Heart right ventricle (tissue), 16 donors: ENCODE data around the gene DCUN1D3. TPM values are rescaled to one million over a fixed set of nuclear protein-coding genes. Genes with fewer than 3 reads are reported as not detected.

ENCODE experiments used
- ATAC-seq, 8 donors: fragments of 200-7000 bp; cut with Tn5 transposase; one replicate each; pipeline ENCODE4 v1.9.1; 2020; ENCODE audit warnings: mild to moderate bottlenecking in 8 of 8, moderate library complexity in 8 of 8, moderate number of reproducible peaks in 1 of 8
- DNase-seq, 2 donors: peaks; one replicate each; pipeline ENCODE4 v3.0.0-alpha.2; 2020
- H3K27ac ChIP-seq, 10 donors: fragments of 200-600 bp; sonication (generic) in 2 of 10; one replicate each; pipeline versions ENCODE4 v1.5.0 to v1.8.0; 2020 to 2022; ENCODE audit warnings: mild to moderate bottlenecking in 3 of 10
- H3K27me3 ChIP-seq, 7 donors: fragments of 200-600 bp; one replicate each; pipeline ENCODE4 v1.8.0; 2021 to 2022; ENCODE audit warnings: mild to moderate bottlenecking in 2 of 7
- H3K36me3 ChIP-seq, 9 donors: fragments of 200-600 bp; sonication (generic) in 1 of 9; one replicate each; pipeline versions ENCODE4 v1.5.0 to v1.8.0; 2020 to 2022; ENCODE audit warnings: mild to moderate bottlenecking in 2 of 9
- H3K4me1 ChIP-seq, 9 donors: fragments of 200-600 bp; sonication (generic) in 1 of 9; one replicate each; pipeline versions ENCODE4 v1.5.0 to v1.8.0; 2020 to 2022; ENCODE audit warnings: mild to moderate bottlenecking in 4 of 9
- H3K4me3 ChIP-seq, 10 donors: fragments of 200-600 bp; sonication (generic) in 2 of 10; one replicate each; pipeline versions ENCODE4 v1.5.0 to v1.8.0; 2020 to 2022; ENCODE audit warnings: mild to moderate bottlenecking in 7 of 10, moderate library complexity in 2 of 10
- H3K9me3 ChIP-seq, 11 donors: fragments of 200-600 bp in 10 of 11; sonication (generic) in 2 of 11; one replicate each; pipeline versions ENCODE4 v1.5.0 to v1.8.0; 2013 to 2022; ENCODE audit warnings: mild to moderate bottlenecking in 2 of 11, control low read depth in 1 of 11, moderate library complexity in 1 of 11
- CTCF ChIP-seq, 9 donors: fragments of 200-600 bp; sonication (generic) in 2 of 9; IDR thresholded peaks; one replicate each; pipeline versions ENCODE4 v1.5.0 to v1.8.0; 2021 to 2022; ENCODE audit warnings: antibody characterized with exemption in 9 of 9, mild to moderate bottlenecking in 5 of 9, moderate library complexity in 1 of 9
- WGBS, 2 donors: extraction: QIAGEN DNeasy Blood & Tissue Kit; methylation state at CpG; one replicate each; pipeline ENCODE4 v1.1.7; 2013; ENCODE audit warnings: inconsistent platforms in 1 of 2; 5-methylcytosine and 5-hydroxymethylcytosine counted together
- intact Hi-C, 10 donors: fragments of 100-400 bp; cut with DNase I; formaldehyde crosslinking; loops; one replicate each; pipeline versions ENCODE4 v1.11.1 to v1.14.2; 2022
- polyA plus RNA-seq, 2 donors: library from polyadenylated mRNA; stranded (reverse); fragments of 200-250 nt; gene quantifications; one replicate each; pipeline ENCODE4 v1.2.3, GENCODE V29; 2013
- total RNA-seq, 10 donors: library from RNA; stranded (reverse); fragmentation: NEBNext Ultra II Directional in 3 of 10; extraction: Animal tissue kit (Norgen Biotek cat#: 25700) in 3 of 10; gene quantifications; one replicate each; pipeline versions ENCODE4 v1.2.1 to v1.2.4, GENCODE V29; 2021 to 2023
- donor health status: Arrhythmogenic right ventricular cardiomyopathy.
- donor health status: ischemic (EF 13 %, LVEDD 7.1; RV severe dilation, severe dysfunction).
- donor health status: healthy with polysubstance abuse.
- donor health status: DM: no; HTN: yes; CAD: no.
- donor health status: DM: no; HTN: no; CAD: no.
- donor health status: ischemic (EF 25% LVEDD 6.9; RV normal size, moderate dysfunction).
- donor health status: ischemic (EF 25% LVEDD 5.7; RV mildly dilated, moderate dysfunction).
- donor health status: healthy.
- donor health status: DM: yes; HTN: yes; CAD: no.
- donor health status: Ischemic cardiomyopathy.
- donor health status: ischemic (EF 35%, LVEDD 5.7; RV mildly dilated, moderate dysfunction).
- donor health status: nonischemic (EF 11% LVEDD 7.7; RV severe dilation, severe dysfunction).
- donor health status: DM: yes; HTN: yes; CAD: no.
- donor health status: PGD.
- donor health status: ischemic (EF 29% LVEDD 5.4; RV normal size, mild dysfunction).
- donor health status: nonischemic (EF 23%, LVEDD 6.1; RV moderate dilation, normal function).

The DCUN1D3 gene
- total and polyA plus RNA-seq, 12 donors, result 3.4 to 32.6 (median 9.4) TPM

GRCh38 chr16:20940871-20941635 lies 40.9 kb upstream of the DCUN1D3 start:
- no peak for ATAC-seq
- WGBS, 2 donors, result 81 to 88% methylated on average over 6 of the region's 6 CpGs

GRCh38 chr16:20939611-20940010 lies 39.5 kb upstream of the DCUN1D3 start:
- Histone ChIP-seq H3K36me3 (no peaks in the 10 kb centered on the region), H3K4me3 (no peak overlapping the region), H3K9me3 (no peaks in the 10 kb centered on the region), H3K4me1 (peaks cover 0 to 15% (median 0%) of the 10 kb centered on the region in 9 donors), H3K27me3 (no peaks in the 10 kb centered on the region), H3K27ac (no peak overlapping the region)
- DNase-seq (no peak), ATAC-seq (no peak)
- intact Hi-C loops, result loop anchor here in 2 of 10 donors (10.0 kb wide), 1 partner anchor 135 kb away; no protein-coding TSS in a partner anchor
- TF ChIP-seq CTCF (IDR thresholded peaks at IDR 0.05), result no peak

More at GRCh38 chr16:20940871-20941635, 40.9 kb upstream of the DCUN1D3 start:
- Histone ChIP-seq H3K9me3 (no peaks in the 10 kb centered on the region), H3K36me3 (no peaks in the 10 kb centered on the region), H3K27me3 (no peaks in the 10 kb centered on the region), H3K4me3 (no peak overlapping the region), H3K27ac (no peak overlapping the region), H3K4me1 (peaks cover 0 to 21% (median 0%) of the 10 kb centered on the region in 9 donors)
- intact Hi-C loops, result no loop called here
- no peak for DNase-seq
- no peak for TF ChIP-seq CTCF (IDR thresholded peaks at IDR 0.05)

DNA sequence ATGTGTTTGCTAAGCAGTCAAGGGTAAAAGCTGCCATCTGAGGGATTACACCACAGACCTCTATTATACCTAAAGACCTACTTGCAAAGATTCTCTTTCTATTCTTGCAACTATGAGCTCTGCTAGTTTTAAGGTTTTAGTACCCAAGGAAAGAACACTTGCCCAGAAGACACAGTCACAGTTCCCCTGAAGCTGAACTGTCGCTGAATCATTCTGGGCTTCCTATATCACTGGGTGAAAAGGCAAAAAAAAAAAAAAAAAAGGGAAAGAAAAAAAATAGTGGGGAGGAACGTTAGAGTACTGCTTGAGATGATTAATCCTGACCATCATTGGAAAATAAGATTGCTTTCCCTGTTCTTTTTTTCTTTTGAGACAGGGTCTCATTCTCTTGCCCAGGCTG lies 38.3 kb upstream of the DCUN1D3 start:
- WGBS, 2 donors, result 52 to 72% methylated on average over 2 of the region's 2 CpGs

GRCh38 chr16:20937736-20938135 lies 37.6 kb upstream of the DCUN1D3 start:
- WGBS, 2 donors, result 90% methylated on average over 6 of the region's 6 CpGs
- ATAC-seq, result no peak
- TF ChIP-seq CTCF (IDR thresholded peaks at IDR 0.05), result no peak
- intact Hi-C loops, result loop anchor here in 2 of 10 donors (10.0 kb wide), 1 partner anchor 137 kb away; no protein-coding TSS in a partner anchor
- DNase-seq, result no peak
- Histone ChIP-seq H3K4me1 (peaks cover 0 to 4% (median 0%) of the 10 kb centered on the region in 9 donors), H3K27me3 (no peaks in the 10 kb centered on the region), H3K27ac (no peak overlapping the region), H3K36me3 (no peaks in the 10 kb centered on the region), H3K9me3 (no peaks in the 10 kb centered on the region), H3K4me3 (no peak overlapping the region)

More for the DNA sequence above, 38.3 kb upstream of the DCUN1D3 start:
- no peak overlapping the region for H3K4me3 ChIP-seq
- ATAC-seq (no peak), DNase-seq (no peak)
- no peaks in the 10 kb centered on the region for H3K9me3 ChIP-seq
- H3K4me1 ChIP-seq, result peaks cover 0 to 6% (median 0%) of the 10 kb centered on the region in 9 donors
- TF ChIP-seq CTCF (IDR thresholded peaks at IDR 0.05), result no peak
- intact Hi-C loops, result loop anchor here in 2 of 10 donors (10.0 kb wide), 1 partner anchor 136 kb away; no protein-coding TSS in a partner anchor
- H3K27ac ChIP-seq, result no peak overlapping the region
- H3K36me3 ChIP-seq, result no peaks in the 10 kb centered on the region
- no peaks in the 10 kb centered on the region for H3K27me3 ChIP-seq
